Measurements from ENCODE around the gene SIGLEC15. TPM values are rescaled to one million over a fixed set of nuclear protein-coding genes. Genes with fewer than 3 reads are reported as not detected.

SIGLEC15 gene
- total RNA-seq, 2 donors from 2014 or later, result 0.26 to 2.0 TPM

DNA sequence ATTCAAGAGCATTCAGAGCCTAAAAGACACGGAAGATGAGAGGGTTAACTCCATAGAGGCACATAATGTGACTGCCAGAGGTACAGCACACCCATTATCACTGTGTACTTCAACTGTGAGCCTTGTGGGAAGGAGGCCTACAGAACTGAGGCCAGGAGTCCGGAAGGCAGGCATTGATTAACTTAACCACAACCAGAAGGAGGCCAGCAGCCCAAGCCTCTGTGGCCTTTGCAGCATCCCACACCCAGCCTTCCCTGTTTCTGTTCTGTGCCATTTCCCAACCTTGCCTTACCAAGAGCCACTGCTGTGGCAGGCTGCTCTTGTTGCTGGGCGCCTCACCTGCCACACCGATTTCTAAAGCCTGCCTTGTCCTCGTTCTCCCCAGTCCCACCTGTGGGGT is 27.2 kb downstream of the SIGLEC15 start:
- Histone ChIP-seq H3K36me3 (replicated peaks in 1 of 2; ENCODE audit: insufficient read depth in 1 of 2, low read depth in 2 of 2) (peaks cover 0 to 20% of the 10 kb centered on the region in 2 donors), H3K4me1 (no peaks in the 10 kb centered on the region), H3K4me3 (no peak overlapping the region), H3K27me3 (no peaks in the 10 kb centered on the region), H3K9me3 (no peaks in the 10 kb centered on the region), H3K27ac (no peak overlapping the region)
- DNase-seq (no peak), ATAC-seq (no peak)
- 81 to 86% methylated on average over 4 to 5 of the region's 5 CpGs for WGBS, 2 donors
- TF ChIP-seq, protein P1, sequence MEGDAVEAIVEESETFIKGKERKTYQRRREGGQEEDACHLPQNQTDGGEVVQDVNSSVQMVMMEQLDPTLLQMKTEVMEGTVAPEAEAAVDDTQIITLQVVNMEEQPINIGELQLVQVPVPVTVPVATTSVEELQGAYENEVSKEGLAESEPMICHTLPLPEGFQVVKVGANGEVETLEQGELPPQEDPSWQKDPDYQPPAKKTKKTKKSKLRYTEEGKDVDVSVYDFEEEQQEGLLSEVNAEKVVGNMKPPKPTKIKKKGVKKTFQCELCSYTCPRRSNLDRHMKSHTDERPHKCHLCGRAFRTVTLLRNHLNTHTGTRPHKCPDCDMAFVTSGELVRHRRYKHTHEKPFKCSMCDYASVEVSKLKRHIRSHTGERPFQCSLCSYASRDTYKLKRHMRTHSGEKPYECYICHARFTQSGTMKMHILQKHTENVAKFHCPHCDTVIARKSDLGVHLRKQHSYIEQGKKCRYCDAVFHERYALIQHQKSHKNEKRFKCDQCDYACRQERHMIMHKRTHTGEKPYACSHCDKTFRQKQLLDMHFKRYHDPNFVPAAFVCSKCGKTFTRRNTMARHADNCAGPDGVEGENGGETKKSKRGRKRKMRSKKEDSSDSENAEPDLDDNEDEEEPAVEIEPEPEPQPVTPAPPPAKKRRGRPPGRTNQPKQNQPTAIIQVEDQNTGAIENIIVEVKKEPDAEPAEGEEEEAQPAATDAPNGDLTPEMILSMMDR (IDR thresholded peaks at IDR 0.05), result no peak
- no peak for TF ChIP-seq POLR2A (IDR thresholded peaks at IDR 0.05)
- intact Hi-C loops (cut with DNase I), result no loop called here

GRCh38 chr18:45854036-45854586 is 28.6 kb downstream of the SIGLEC15 start:
- no peak for ATAC-seq
- DNase-seq, result no peak
- no peak overlapping the region for H3K27ac ChIP-seq
- intact Hi-C loops (cut with DNase I), result no loop called here
- H3K9me3 ChIP-seq, result no peaks in the 10 kb centered on the region
- 86 to 100% methylated on average over 2 of the region's 2 CpGs for WGBS, 2 donors
- H3K4me1 ChIP-seq, result no peaks in the 10 kb centered on the region
- H3K27me3 ChIP-seq, result no peaks in the 10 kb centered on the region
- H3K36me3 ChIP-seq (replicated peaks in 1 of 2; ENCODE audit: insufficient read depth in 1 of 2, low read depth in 2 of 2), result peaks cover 0 to 27% of the 10 kb centered on the region in 2 donors
- no peak overlapping the region for H3K4me3 ChIP-seq
- TF ChIP-seq POLR2A (IDR thresholded peaks at IDR 0.05), result no peak
- TF ChIP-seq, protein P1 (IDR thresholded peaks at IDR 0.05), result no peak

- no peak for ATAC-seq
- no peak overlapping the region for H3K27ac ChIP-seq
Measured at GRCh38 chr18:45856531-45856930, 31.1 kb downstream of the SIGLEC15 start.

DNA sequence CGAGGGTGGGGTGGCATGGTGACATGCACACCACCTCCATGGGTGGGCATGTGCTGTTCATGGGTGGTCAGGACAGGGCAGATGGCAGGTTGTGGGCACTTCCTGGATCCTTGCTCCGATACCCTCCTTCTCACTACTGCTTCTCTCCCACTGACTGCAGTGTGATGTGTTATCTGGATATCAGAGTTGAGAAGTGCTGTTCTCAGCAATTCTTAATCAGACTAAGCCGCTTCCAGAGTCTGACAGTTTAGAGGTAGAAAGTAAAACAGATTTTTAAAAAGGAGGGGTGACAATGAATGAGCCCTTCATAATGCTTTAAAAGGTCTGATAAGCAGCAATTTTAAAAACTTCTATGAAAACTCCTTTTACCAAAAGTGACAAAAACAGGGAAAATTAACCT is 33.9 kb downstream of the SIGLEC15 start:
- H3K27ac ChIP-seq, result no peak overlapping the region
- H3K4me1 ChIP-seq, result no peaks in the 10 kb centered on the region
- no peak for TF ChIP-seq POLR2A (IDR thresholded peaks at IDR 0.05)
- TF ChIP-seq, protein P1 (IDR thresholded peaks at IDR 0.05), result no peak
- intact Hi-C loops (cut with DNase I), result no loop called here
- ATAC-seq (no peak), DNase-seq (no peak)
- H3K36me3 ChIP-seq (replicated peaks in 1 of 2; ENCODE audit: insufficient read depth in 1 of 2, low read depth in 2 of 2), result peaks cover 11 to 28% of the 10 kb centered on the region in 2 donors
- H3K4me3 ChIP-seq, result no peak overlapping the region
- 94 to 98% methylated on average over 3 of the region's 3 CpGs for WGBS, 2 donors
- H3K9me3 ChIP-seq, result no peaks in the 10 kb centered on the region
- H3K27me3 ChIP-seq, result no peaks in the 10 kb centered on the region

More at GRCh38 chr18:45856531-45856930, 31.1 kb downstream of the SIGLEC15 start:
- H3K27me3 ChIP-seq, result no peaks in the 10 kb centered on the region
- WGBS, 2 donors, result 95% methylated on average over 4 of the region's 4 CpGs
- TF ChIP-seq, protein P1 (IDR thresholded peaks at IDR 0.05), result no peak
- no peak for TF ChIP-seq POLR2A (IDR thresholded peaks at IDR 0.05)
- peaks cover 11 to 36% of the 10 kb centered on the region in 2 donors for H3K36me3 ChIP-seq (replicated peaks in 1 of 2; ENCODE audit: insufficient read depth in 1 of 2, low read depth in 2 of 2)
- intact Hi-C loops (cut with DNase I), result no loop called here
- no peak overlapping the region for H3K4me3 ChIP-seq
- no peaks in the 10 kb centered on the region for H3K4me1 ChIP-seq
- no peaks in the 10 kb centered on the region for H3K9me3 ChIP-seq
- DNase-seq, result no peak

- DNase-seq (no peak), ATAC-seq (no peak)
- intact Hi-C loops (cut with DNase I), result no loop called here
- Histone ChIP-seq H3K27me3 (no peaks in the 10 kb centered on the region), H3K4me3 (no peak overlapping the region), H3K36me3 (replicated peaks in 1 of 2; ENCODE audit: insufficient read depth in 1 of 2, low read depth in 2 of 2) (peaks cover 15 to 33% of the 10 kb centered on the region in 2 donors), H3K4me1 (no peaks in the 10 kb centered on the region), H3K9me3 (no peaks in the 10 kb centered on the region), H3K27ac (no peak overlapping the region)
- WGBS, 2 donors, result 81 to 85% methylated on average over 4 of the region's 4 CpGs
- no peak for TF ChIP-seq POLR2A (IDR thresholded peaks at IDR 0.05)
- TF ChIP-seq, protein P1 (IDR thresholded peaks at IDR 0.05), result no peak
Measured at GRCh38 chr18:45860492-45860891, 35.0 kb downstream of the SIGLEC15 start.
